H1 (cell line): ENCODE measurements around the gene KCNAB2. TPM values are rescaled to one million over a fixed set of nuclear protein-coding genes. Genes with fewer than 3 reads are reported as not detected.

Experiments used
- CTCF ChIA-PET: fragments of 300-600 bp; sonication (Branson Sonifier 250); formaldehyde crosslinking; loops from one replicate; lab custom pipeline; 2021; ENCODE audit not compliant: partially characterized antibody; lab: Charles Lee
- POLR2A ChIA-PET: fragments of 300-600 bp; sonication (Branson Sonifier 250); formaldehyde crosslinking; loops from one replicate; lab custom pipeline; 2021; ENCODE audit warnings: inconsistent platforms; ENCODE audit not compliant: partially characterized antibody; lab: Charles Lee
- DNase-seq, 2 experiments: peaks; one replicate each; pipeline versions ENCODE4 v3.0.0 to v3.0.0-alpha.2; 2010 to 2022; ENCODE audit warnings: low spot score in 2 of 2, low read depth in 1 of 2, mixed read lengths in 1 of 2
- FAIRE-seq: peaks from 2 replicates; lab custom pipeline; 2011; peaks lifted over from hg19 to GRCh38; lab: Jason Lieb, UNC
- H2AFZ ChIP-seq: 2 replicates; pipeline ENCODE4 v1.8.1; 2012; ENCODE audit warnings: low read length, inconsistent platforms
- H2AK5ac ChIP-seq: 2 replicates; pipeline ENCODE4 v1.6.1; 2013; ENCODE audit warnings: low read depth, low read length
- H2BK120ac ChIP-seq: replicated peaks from 2 replicates; pipeline ENCODE3; 2013; ENCODE audit warnings: low read depth, low read length, inconsistent platforms
- H2BK12ac ChIP-seq: 2 replicates; pipeline ENCODE4 v1.6.1; 2013; ENCODE audit warnings: low read depth, low read length
- H2BK15ac ChIP-seq: 2 replicates; pipeline ENCODE4 v1.6.1; 2013; ENCODE audit warnings: low read length
- H2BK20ac ChIP-seq: 2 replicates; pipeline ENCODE4 v1.6.1; 2013; ENCODE audit warnings: low read length
- H2BK5ac ChIP-seq: 2 replicates; pipeline ENCODE4 v1.6.1; 2013; ENCODE audit warnings: low read depth, low read length
- H3K14ac ChIP-seq: 2 replicates; pipeline ENCODE4 v1.6.1; 2013; ENCODE audit warnings: inconsistent platforms; ENCODE audit not compliant: insufficient read length
- H3K18ac ChIP-seq: 2 replicates; pipeline ENCODE4 v1.6.1; 2013; ENCODE audit warnings: low read length; ENCODE audit errors: extremely low read depth
- H3K23ac ChIP-seq: 2 replicates; pipeline ENCODE4 v1.6.1; 2013; ENCODE audit warnings: inconsistent platforms; ENCODE audit not compliant: insufficient read length
- H3K23me2 ChIP-seq: 2 replicates; pipeline ENCODE4 v1.6.1; 2013; ENCODE audit warnings: low read depth, low read length
- H3K27ac ChIP-seq: 2 replicates; pipeline ENCODE4 v1.6.1; 2011; ENCODE audit warnings: low read depth, low read length, inconsistent platforms
- H3K27me3 ChIP-seq, 4 experiments: replicated peaks in 1 of 4; 1 replicate in 1 of 4; 2 replicates in 3 of 4; pipeline versions ENCODE4 v1.6.1 to v1.8.1; 2011 to 2013; ENCODE audit warnings: low read length in 3 of 4, mild to moderate bottlenecking in 3 of 4, inconsistent platforms in 2 of 4, mixed read lengths in 2 of 4, moderate library complexity in 1 of 4; ENCODE audit not compliant: control insufficient read depth in 3 of 4, insufficient read depth in 3 of 4; ENCODE audit errors: extremely low read depth in 1 of 4
- H3K36me3 ChIP-seq, 4 experiments: 2 replicates each; pipeline versions ENCODE4 v1.6.1 to v1.8.1; 2011 to 2013; ENCODE audit warnings: mild to moderate bottlenecking in 4 of 4, low read length in 3 of 4, moderate library complexity in 2 of 4, control low read depth in 1 of 4, inconsistent platforms in 1 of 4; ENCODE audit not compliant: insufficient read depth in 4 of 4, control insufficient read depth in 2 of 4
- H3K4ac ChIP-seq: replicated peaks from 2 replicates; pipeline ENCODE3; 2013; ENCODE audit warnings: low read length, low read depth, mixed read lengths, inconsistent platforms; ENCODE audit not compliant: insufficient read length
- H3K4me1 ChIP-seq, 4 experiments: replicated peaks in 1 of 4; 1 replicate in 1 of 4; 2 replicates in 3 of 4; pipeline versions ENCODE4 v1.6.1 to v1.8.1; 2011 to 2013; ENCODE audit warnings: low read length in 3 of 4, inconsistent platforms in 2 of 4, mixed read lengths in 1 of 4; ENCODE audit not compliant: insufficient read depth in 4 of 4, control insufficient read depth in 3 of 4
- H3K4me2 ChIP-seq, 2 experiments: 2 replicates each; pipeline versions ENCODE4 v1.6.1 to v1.8.1; 2011 to 2013; ENCODE audit warnings: low read depth in 2 of 2, low read length in 2 of 2, control low read depth in 1 of 2, inconsistent platforms in 1 of 2, mild to moderate bottlenecking in 1 of 2; ENCODE audit not compliant: insufficient read depth in 1 of 2
- H3K4me3 ChIP-seq, 4 experiments: fragments of 200-600, 300-600 bp in 1 of 4; sonication (generic), shearing (Covaris generic), sonication (Bioruptor Twin) in 1 of 4; 2 replicates each; pipeline versions ENCODE4 v1.5.1 to v1.8.1; 2011 to 2016; ENCODE audit warnings: low read length in 4 of 4, low read depth in 3 of 4, control low read depth in 2 of 4, inconsistent platforms in 2 of 4, mild to moderate bottlenecking in 2 of 4, mixed read lengths in 1 of 4, moderate library complexity in 1 of 4; ENCODE audit not compliant: insufficient read depth in 2 of 4; ENCODE audit errors: extremely low read depth in 1 of 4
- H3K56ac ChIP-seq: replicated peaks from 2 replicates; pipeline ENCODE3; 2013; ENCODE audit warnings: low read depth, mild to moderate bottlenecking, mixed read lengths, low read length, inconsistent platforms; ENCODE audit not compliant: insufficient read length
- H3K79me1 ChIP-seq: 2 replicates; pipeline ENCODE4 v1.6.1; 2013; ENCODE audit warnings: low read depth, low read length, control low read depth
- H3K79me2 ChIP-seq, 2 experiments: 2 replicates each; pipeline versions ENCODE4 v1.6.1 to v1.8.1; 2012 to 2013; ENCODE audit warnings: low read length in 2 of 2, mild to moderate bottlenecking in 2 of 2, inconsistent platforms in 1 of 2; ENCODE audit not compliant: insufficient read depth in 2 of 2, control insufficient read depth in 1 of 2
- H3K9ac ChIP-seq, 4 experiments: replicated peaks in 1 of 4; 1 replicate in 1 of 4; 2 replicates in 3 of 4; pipeline versions ENCODE4 v1.6.1 to v1.8.1; 2011 to 2013; ENCODE audit warnings: low read depth in 3 of 4, low read length in 3 of 4, control low read depth in 2 of 4, mild to moderate bottlenecking in 2 of 4, moderate library complexity in 2 of 4, inconsistent platforms in 1 of 4; ENCODE audit errors: extremely low read depth in 1 of 4
- H3K9me3 ChIP-seq, 2 experiments: 2 replicates each; pipeline versions ENCODE4 v1.6.1 to v1.8.1; 2012 to 2013; ENCODE audit warnings: mild to moderate bottlenecking in 2 of 2, moderate library complexity in 2 of 2, control low read depth in 1 of 2, inconsistent platforms in 1 of 2, low read depth in 1 of 2, low read length in 1 of 2, mixed read lengths in 1 of 2; ENCODE audit not compliant: insufficient read depth in 2 of 2
- H4K20me1 ChIP-seq, 2 experiments: replicated peaks in 1 of 2; 2 replicates each; pipeline versions ENCODE3 to v1.8.1; 2011 to 2013; ENCODE audit warnings: inconsistent platforms in 2 of 2, low read length in 2 of 2, mild to moderate bottlenecking in 1 of 2; ENCODE audit not compliant: insufficient read depth in 2 of 2, control insufficient read depth in 1 of 2
- H4K5ac ChIP-seq: 2 replicates; pipeline ENCODE4 v1.6.1; 2013; ENCODE audit warnings: low read length, low read depth, mixed read lengths, inconsistent platforms; ENCODE audit not compliant: insufficient read length
- H4K8ac ChIP-seq: 2 replicates; pipeline ENCODE4 v1.8.0; 2013; ENCODE audit warnings: mild to moderate bottlenecking, moderate library complexity, low read length, inconsistent platforms; ENCODE audit not compliant: insufficient read depth; ENCODE audit errors: extremely low read depth
- H4K91ac ChIP-seq: replicated peaks from 2 replicates; pipeline ENCODE3; 2013; ENCODE audit warnings: low read length, mixed read lengths, inconsistent platforms; ENCODE audit not compliant: insufficient read length
- BACH1 ChIP-seq: IDR thresholded peaks from 2 replicates; pipeline ENCODE4 v1.6.1; 2012; ENCODE audit warnings: low read length, improper control_type of control experiment
- BRCA1 ChIP-seq: IDR thresholded peaks from 2 replicates; pipeline ENCODE4 v1.6.1; 2012; ENCODE audit warnings: low read depth, low read length, improper control_type of control experiment
- CBX5 ChIP-seq: fragments of 300-800, 300-1000 bp; sonication (generic); IDR thresholded peaks from 2 replicates; pipeline ENCODE4 v1.7.1; 2016; ENCODE audit warnings: antibody characterized with exemption, low read length, low read depth
- GABPA ChIP-seq: IDR thresholded peaks from 2 replicates; pipeline ENCODE4 v1.6.1; 2011; ENCODE audit warnings: mild to moderate bottlenecking, low read length, moderate library complexity, borderline replicate concordance; ENCODE audit not compliant: insufficient read depth
- JUN ChIP-seq: IDR thresholded peaks from 2 replicates; pipeline ENCODE4 v1.6.1; 2011; ENCODE audit warnings: low read depth, mild to moderate bottlenecking, improper control_type of control experiment, low read length
- KDM4A ChIP-seq: IDR thresholded peaks from one replicate; pipeline ENCODE4 v1.7.1; 2012; ENCODE audit warnings: low read depth, mild to moderate bottlenecking, moderate library complexity, low read length, inconsistent platforms; ENCODE audit not compliant: severe bottlenecking
- POU5F1 ChIP-seq: IDR thresholded peaks from 2 replicates; pipeline ENCODE4 v1.6.1; 2011; ENCODE audit warnings: low read depth, mild to moderate bottlenecking, low read length, moderate library complexity
- SP1 ChIP-seq: IDR thresholded peaks from 2 replicates; pipeline ENCODE4 v1.6.1; 2011; ENCODE audit warnings: low read depth, low read length
- TEAD4 ChIP-seq: IDR thresholded peaks from 2 replicates; pipeline ENCODE4 v1.6.1; 2012; ENCODE audit warnings: low read depth, low read length, inconsistent platforms, mixed read lengths
- WGBS, 2 experiments: shearing (Covaris generic) in 1 of 2; methylation state at CpG; one replicate each; pipeline versions ENCODE4 v1.1.6 to v1.1.7; 2013 to 2015; ENCODE audit warnings: low lambda C conversion rate in 2 of 2, mixed read lengths in 2 of 2, inconsistent platforms in 1 of 2, low coverage in 1 of 2, missing lambda C conversion rate in 1 of 2; ENCODE audit not compliant: insufficient replicate concordance in 2 of 2, insufficient coverage in 1 of 2, insufficient read length in 1 of 2; ENCODE audit errors: extremely low coverage in 1 of 2, missing lambda C conversion rate in 1 of 2; 5-methylcytosine and 5-hydroxymethylcytosine counted together
- polyA plus RNA-seq, 7 experiments: library from polyadenylated mRNA; depleted of rRNA in 3 of 7; stranded (reverse) in 5 of 7; unstranded in 2 of 7; fragments of >200 nt in 5 of 7; fragments of 200-250 nt in 2 of 7; gene quantifications; 1 replicate in 5 of 7; 2 replicates in 1 of 7; 4 replicates in 1 of 7; pipeline versions ENCODE4 v1.2.1 to v1.2.3, GENCODE V29; 2011 to 2013; ENCODE audit warnings: missing spikeins in 2 of 7, mixed read lengths in 2 of 7
- total RNA-seq: library from RNA; stranded (reverse); fragmentation: NEBNext Ultra II Directional; extraction: Animal tissue kit (Norgen Biotek cat#: 25700); gene quantifications from 2 replicates; pipeline ENCODE4 v1.2.1, GENCODE V29; 2021
- TF ChIP-seq, protein P1 (sequence below), 3 experiments: IDR thresholded peaks; 1 replicate in 2 of 3; 2 replicates in 1 of 3; pipeline versions ENCODE4 v1.5.1 to v1.6.1; 2011; ENCODE audit warnings: low read length in 3 of 3, mild to moderate bottlenecking in 3 of 3, inconsistent platforms in 2 of 3, low read depth in 1 of 3, moderate library complexity in 1 of 3; ENCODE audit not compliant: insufficient read depth in 1 of 3; ENCODE audit errors: control extremely low read depth in 1 of 3

Gene KCNAB2
- total and polyA plus RNA-seq, 2 of the 8 experiments (the other 6 are each of a cell fraction or from before 2014, with no cell fraction given) = 4.5 to 7.0 TPM

DNA sequence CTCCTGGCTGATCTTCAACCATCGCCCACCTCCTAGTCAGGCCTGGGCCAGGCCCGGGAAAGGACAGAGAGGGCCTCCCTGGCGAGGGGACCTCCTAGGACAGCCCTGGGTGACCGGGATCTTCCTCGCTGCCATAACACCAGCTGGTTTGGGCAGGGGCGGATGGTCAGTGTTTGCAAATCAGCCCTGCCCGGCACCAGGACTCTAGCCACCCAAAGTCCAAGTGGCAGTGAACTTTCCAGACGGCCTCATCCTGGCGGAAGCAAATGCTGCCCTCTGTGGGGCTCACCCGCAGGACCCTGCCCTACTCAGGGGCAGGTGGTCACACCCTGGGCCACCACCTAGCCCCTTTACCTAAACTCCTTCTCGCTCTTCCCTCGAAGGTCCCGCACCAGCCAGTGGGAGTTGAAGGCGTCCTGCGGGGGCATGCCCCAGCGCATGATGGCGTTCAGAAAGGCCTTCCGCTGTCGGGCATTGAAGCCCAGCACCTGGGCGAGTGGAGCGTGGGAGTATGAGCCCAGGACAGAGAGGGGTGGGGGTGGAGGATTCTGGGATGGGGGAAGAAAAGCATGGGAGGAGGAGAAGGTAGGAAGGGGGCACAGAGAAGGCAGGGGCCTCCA is 79.2 kb downstream of the KCNAB2 start:
- no peak overlapping the region for H3K4me2 ChIP-seq
- H4K20me1 ChIP-seq = no peaks in the 10 kb centered on the region
- H2BK5ac ChIP-seq = no peak overlapping the region
- H3K9ac ChIP-seq = no peak overlapping the region
- H2BK15ac ChIP-seq = no peak overlapping the region
- no peaks in the 10 kb centered on the region for H3K23me2 ChIP-seq
- peak overlapping the region; percentile 57 for H4K8ac ChIP-seq
- peaks cover 0 to 16% (median 12%) of the 10 kb centered on the region in 4 experiments; a peak in 6 of 7 replicates for H3K27me3 ChIP-seq
- DNase-seq (no peak), FAIRE-seq (no peak)
- H3K36me3 ChIP-seq = no peaks in the 10 kb centered on the region
- peaks cover 0 to 9% (median 4%) of the 10 kb centered on the region in 4 experiments; a peak in 4 of 7 replicates for H3K4me1 ChIP-seq
- no peak overlapping the region for H2BK120ac ChIP-seq
- no peak overlapping the region for H3K56ac ChIP-seq
- ChIA-PET POLR2A (no interaction called here), CTCF (interaction anchor here (0.5 to 1.4 kb wide), 7 partner anchors 15 to 358 kb away, joined by 3 to 5 read pairs (median 3); no protein-coding TSS in a partner anchor)
- H3K23ac ChIP-seq = no peak overlapping the region
- no peak overlapping the region for H2BK20ac ChIP-seq
- H3K79me1 ChIP-seq = no peaks in the 10 kb centered on the region
- no peak overlapping the region for H2AFZ ChIP-seq
- no peak overlapping the region for H3K14ac ChIP-seq
- no peaks in the 10 kb centered on the region for H3K79me2 ChIP-seq
- no peak overlapping the region; the same call in 1 of the 2 replicates for H3K18ac ChIP-seq
- H3K9me3 ChIP-seq = no peaks in the 10 kb centered on the region
- no peak overlapping the region for H3K4me3 ChIP-seq
- H2AK5ac ChIP-seq = peak overlapping the region; percentile 24; the same call in 1 of the 2 replicates
- H3K4ac ChIP-seq = no peak overlapping the region
- H2BK12ac ChIP-seq = no peak overlapping the region
- no peak overlapping the region for H4K5ac ChIP-seq
- WGBS, 2 experiments = 88% methylated on average over 18 of the region's 21 CpGs; no CpG with 5 or more reads in 1 of the 2 experiments
- no peak overlapping the region for H4K91ac ChIP-seq
- no peak overlapping the region for H3K27ac ChIP-seq
- TF ChIP-seq BRCA1 = no peak
- TF ChIP-seq SP1 = no peak
- TF ChIP-seq TEAD4 = no peak
- TF ChIP-seq JUN = no peak
- TF ChIP-seq POU5F1 = no peak
- TF ChIP-seq KDM4A = no peak
- TF ChIP-seq, protein P1, sequence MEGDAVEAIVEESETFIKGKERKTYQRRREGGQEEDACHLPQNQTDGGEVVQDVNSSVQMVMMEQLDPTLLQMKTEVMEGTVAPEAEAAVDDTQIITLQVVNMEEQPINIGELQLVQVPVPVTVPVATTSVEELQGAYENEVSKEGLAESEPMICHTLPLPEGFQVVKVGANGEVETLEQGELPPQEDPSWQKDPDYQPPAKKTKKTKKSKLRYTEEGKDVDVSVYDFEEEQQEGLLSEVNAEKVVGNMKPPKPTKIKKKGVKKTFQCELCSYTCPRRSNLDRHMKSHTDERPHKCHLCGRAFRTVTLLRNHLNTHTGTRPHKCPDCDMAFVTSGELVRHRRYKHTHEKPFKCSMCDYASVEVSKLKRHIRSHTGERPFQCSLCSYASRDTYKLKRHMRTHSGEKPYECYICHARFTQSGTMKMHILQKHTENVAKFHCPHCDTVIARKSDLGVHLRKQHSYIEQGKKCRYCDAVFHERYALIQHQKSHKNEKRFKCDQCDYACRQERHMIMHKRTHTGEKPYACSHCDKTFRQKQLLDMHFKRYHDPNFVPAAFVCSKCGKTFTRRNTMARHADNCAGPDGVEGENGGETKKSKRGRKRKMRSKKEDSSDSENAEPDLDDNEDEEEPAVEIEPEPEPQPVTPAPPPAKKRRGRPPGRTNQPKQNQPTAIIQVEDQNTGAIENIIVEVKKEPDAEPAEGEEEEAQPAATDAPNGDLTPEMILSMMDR (IDR thresholded peaks at IDR 0.05; ENCODE audit: control extremely low read depth in 1 of 3, insufficient read depth in 1 of 3, low read depth in 1 of 3, low read length in 3 of 3) = no peak
- TF ChIP-seq GABPA = no peak
- TF ChIP-seq BACH1 = no peak
- TF ChIP-seq CBX5 = no peak
